ENCODE results near the gene GUSB.
"Not testable (repeated sequence)": the region's sequence is repeated elsewhere in the genome, so short reads cannot be mapped to it uniquely, and the experiment has no call there.

DNA sequence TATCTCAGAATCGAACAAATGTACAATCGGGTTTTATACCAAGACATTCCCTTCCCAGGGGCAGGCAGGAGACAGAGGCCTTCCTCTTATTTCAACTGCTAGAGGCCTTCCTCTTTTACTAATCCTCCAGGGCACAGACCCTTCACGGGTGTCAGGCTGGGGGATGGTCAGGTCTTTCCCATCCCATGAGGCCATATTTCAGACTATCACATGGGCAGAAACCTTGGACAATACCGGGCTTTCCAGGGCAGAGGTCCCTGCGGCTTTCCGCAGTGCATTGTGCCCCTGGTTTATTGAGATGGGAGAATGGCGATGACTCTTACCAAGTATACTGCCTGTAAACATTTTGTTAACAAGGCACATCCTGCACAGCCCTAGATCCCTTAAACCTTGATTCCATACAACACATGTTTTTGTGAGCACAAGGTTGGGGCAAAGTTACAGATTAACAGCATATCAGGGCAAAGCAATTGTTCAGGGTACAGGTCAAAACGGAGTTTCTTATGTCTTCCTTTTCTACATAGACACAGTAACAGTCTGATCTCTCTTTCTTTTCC is 23.2 kb upstream of the GUSB start:
- not testable (repeated sequence) for TF ChIP-seq EZH2 (IDR thresholded peaks at IDR 0.05); POLR2AphosphoS5 (IDR thresholded peaks at IDR 0.05; ENCODE audit: borderline replicate concordance, low read depth, low read length); FOXP2 (optimal IDR thresholded peaks at IDR 0.05; ENCODE audit: control extremely low read depth, extremely low read length, insufficient read depth)

Measured in SK-N-MC (cell line).